ENCODE data around the gene UAP1. TPM values are rescaled to one million over a fixed set of nuclear protein-coding genes. Genes with fewer than 3 reads are reported as not detected.

Gene UAP1
- total RNA-seq, 2 experiments from 2014 or later, result 44.5 to 45.8 TPM

- no peak for TF ChIP-seq CTCF (IDR thresholded peaks at IDR 0.05)
- CTCF ChIA-PET, result no interaction called here
- peaks cover under 1 to 21% of the 10 kb centered on the region in 2 experiments for H3K9me3 ChIP-seq (ENCODE audit: control insufficient read depth in 1 of 2, insufficient read depth in 1 of 2, low read length in 2 of 2)
- no peak for DNase-seq
- H3K9me3 Mint-ChIP-seq, result peaks cover 9% of the 10 kb centered on the region
- H3K27me3 Mint-ChIP-seq, result peaks cover 8% of the 10 kb centered on the region
- peaks cover 25% of the 10 kb centered on the region for H3K36me3 Mint-ChIP-seq (ENCODE audit: low read depth)
- no peaks in the 10 kb centered on the region for H3K4me1 ChIP-seq (ENCODE audit: insufficient read depth, low read length)
- no peaks in the 10 kb centered on the region for H3K36me3 ChIP-seq (ENCODE audit: insufficient read depth, low read length)
- H3K27ac ChIP-seq (ENCODE audit: low read depth in 1 of 2, low read length in 2 of 2), result no peak overlapping the region
- POLR2A ChIA-PET, result no interaction called here
- no peak overlapping the region for H3K4me3 Mint-ChIP-seq
- H3K4me1 Mint-ChIP-seq (ENCODE audit: low read depth), result no peaks in the 10 kb centered on the region
- ATAC-seq (ENCODE audit: poor library complexity), result no peak
- no peak overlapping the region for H3K4me3 ChIP-seq (ENCODE audit: low read length)
- no peak overlapping the region for H3K27ac Mint-ChIP-seq
- intact Hi-C loops (cut with DNase I, micrococcal nuclease), result no loop called here
- H3K27me3 ChIP-seq (ENCODE audit: control insufficient read depth in 1 of 2, insufficient read depth in 2 of 2, low read length in 2 of 2), result peaks cover 0 to 3% of the 10 kb centered on the region in 2 experiments
Measured at GRCh38 chr1:162621256-162621655, 59.7 kb downstream of the UAP1 start.

GRCh38 chr1:162625679-162626078 is 64.2 kb downstream of the UAP1 start:
- no peaks in the 10 kb centered on the region for H3K4me1 ChIP-seq (ENCODE audit: insufficient read depth, low read length)
- no peak for TF ChIP-seq CTCF (IDR thresholded peaks at IDR 0.05)
- Mint-ChIP-seq H3K27ac (no peak overlapping the region), H3K27me3 (peaks cover 21% of the 10 kb centered on the region), H3K9me3 (no peaks in the 10 kb centered on the region), H3K36me3 (ENCODE audit: low read depth) (no peaks in the 10 kb centered on the region), H3K4me3 (no peak overlapping the region), H3K4me1 (ENCODE audit: low read depth) (no peaks in the 10 kb centered on the region)
- H3K9me3 ChIP-seq (ENCODE audit: control insufficient read depth in 1 of 2, insufficient read depth in 1 of 2, low read length in 2 of 2), result no peaks in the 10 kb centered on the region
- DNase-seq (no peak), ATAC-seq (ENCODE audit: poor library complexity) (no peak)
- intact Hi-C loops (cut with DNase I, micrococcal nuclease), result loop anchor here (2.0 to 5.0 kb wide), 2 partner anchors 568 to 569 kb away; no protein-coding TSS in a partner anchor
- H3K27ac ChIP-seq (ENCODE audit: low read depth in 1 of 2, low read length in 2 of 2), result no peak overlapping the region
- ChIA-PET POLR2A (no interaction called here), CTCF (no interaction called here)
- H3K27me3 ChIP-seq (ENCODE audit: control insufficient read depth in 1 of 2, insufficient read depth in 2 of 2, low read length in 2 of 2), result peaks cover 0 to 3% of the 10 kb centered on the region in 2 experiments
- H3K36me3 ChIP-seq (ENCODE audit: insufficient read depth, low read length), result no peaks in the 10 kb centered on the region
- H3K4me3 ChIP-seq (ENCODE audit: low read length), result no peak overlapping the region

GRCh38 chr1:162626094-162626493 is 64.6 kb downstream of the UAP1 start:
- POLR2A ChIA-PET, result no interaction called here
- CTCF ChIA-PET, result no interaction called here
- H3K9me3 ChIP-seq (ENCODE audit: control insufficient read depth in 1 of 2, insufficient read depth in 1 of 2, low read length in 2 of 2), result no peaks in the 10 kb centered on the region
- no peak overlapping the region for H3K27ac ChIP-seq (ENCODE audit: low read depth in 1 of 2, low read length in 2 of 2)
- DNase-seq (no peak), ATAC-seq (ENCODE audit: poor library complexity) (no peak)
- Mint-ChIP-seq H3K36me3 (ENCODE audit: low read depth) (no peaks in the 10 kb centered on the region), H3K9me3 (no peaks in the 10 kb centered on the region), H3K27me3 (peaks cover 21% of the 10 kb centered on the region), H3K4me3 (no peak overlapping the region), H3K4me1 (ENCODE audit: low read depth) (no peaks in the 10 kb centered on the region), H3K27ac (no peak overlapping the region)
- no peaks in the 10 kb centered on the region for H3K4me1 ChIP-seq (ENCODE audit: insufficient read depth, low read length)
- H3K27me3 ChIP-seq (ENCODE audit: control insufficient read depth in 1 of 2, insufficient read depth in 2 of 2, low read length in 2 of 2), result peaks cover 0 to 3% of the 10 kb centered on the region in 2 experiments
- TF ChIP-seq CTCF (IDR thresholded peaks at IDR 0.05), result no peak
- H3K4me3 ChIP-seq (ENCODE audit: low read length), result no peak overlapping the region
- no peaks in the 10 kb centered on the region for H3K36me3 ChIP-seq (ENCODE audit: insufficient read depth, low read length)
- intact Hi-C loops (cut with DNase I, micrococcal nuclease), result loop anchor here (2.0 to 5.0 kb wide), 2 partner anchors 569 kb away; no protein-coding TSS in a partner anchor
